NCI-H446 (cell line): ENCODE results near the gene ZNF592.
"Not testable (repeated sequence)": the region's sequence is repeated elsewhere in the genome, so short reads cannot be mapped to it uniquely, and the experiment has no call there.

ENCODE experiments used
- DNase-seq, 2 experiments: peaks; one replicate each; lab custom pipeline; 2025; lab: John Stamatoyannopoulos, UW

The ZNF592 gene

DNA sequence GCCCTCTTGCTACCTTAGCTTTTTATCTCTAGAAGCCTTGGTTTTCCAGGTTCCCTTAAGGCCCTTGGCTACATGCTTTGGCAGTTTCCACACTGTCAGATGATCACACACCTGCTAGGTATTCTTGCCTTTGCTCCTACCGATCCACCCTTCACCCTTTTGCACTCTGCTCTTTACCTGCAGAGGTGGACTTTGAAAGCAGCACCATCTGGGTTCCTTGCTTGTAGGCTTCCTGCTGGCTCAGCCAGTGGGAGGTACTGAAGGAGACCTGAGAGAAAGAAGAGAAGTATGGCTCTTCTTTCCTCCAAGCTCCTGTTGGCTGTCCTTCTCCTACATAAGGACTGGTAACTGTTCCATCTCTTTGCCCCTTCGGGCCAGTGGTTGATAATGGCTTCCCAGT is 7.3 kb upstream of the ZNF592 start:
- DNase-seq, result no peak

DNA sequence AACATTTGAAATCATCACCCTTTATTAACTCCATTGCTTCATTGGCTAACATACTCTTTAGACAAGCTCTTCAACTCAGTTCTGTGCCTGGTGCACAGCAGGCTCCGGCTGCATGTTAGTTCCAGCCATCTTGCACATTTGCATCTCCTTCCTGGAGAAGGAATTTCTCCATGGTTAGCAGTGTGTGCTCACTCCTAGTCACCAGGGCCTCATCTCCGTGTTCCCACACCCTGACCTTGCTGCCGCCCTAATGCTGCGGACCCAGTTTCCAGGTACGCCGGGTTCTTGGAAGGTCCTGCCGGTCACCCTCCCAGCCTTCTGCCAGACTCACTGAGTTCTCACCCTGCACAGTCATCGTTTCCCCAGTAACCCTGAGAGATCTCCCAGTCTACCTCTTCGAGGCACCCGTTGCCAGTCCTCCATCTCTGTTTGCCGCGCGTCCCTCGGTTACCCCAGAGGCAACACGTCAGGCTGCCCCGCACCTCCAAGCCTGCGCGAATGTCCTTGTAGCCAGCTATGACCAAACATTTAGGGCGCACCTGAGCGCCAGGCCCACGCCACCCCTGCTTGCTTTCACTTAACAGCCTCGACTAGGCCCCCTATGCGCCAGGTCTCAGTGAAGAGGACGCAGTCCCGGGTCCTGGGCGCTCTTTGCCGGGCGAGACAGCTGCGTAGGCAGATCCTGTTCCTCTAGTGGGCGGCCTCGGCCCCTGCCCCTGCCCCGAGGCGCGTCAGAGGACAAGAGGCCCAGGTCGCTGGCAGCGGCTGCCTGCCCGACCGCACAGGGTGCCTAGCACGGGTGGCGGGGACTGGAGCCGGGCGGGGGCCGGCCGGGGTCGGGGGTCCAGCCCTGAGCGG is 747 bp upstream of the ZNF592 start:
- peak in 1 of 2 experiments; percentile 6 for DNase-seq

DNA sequence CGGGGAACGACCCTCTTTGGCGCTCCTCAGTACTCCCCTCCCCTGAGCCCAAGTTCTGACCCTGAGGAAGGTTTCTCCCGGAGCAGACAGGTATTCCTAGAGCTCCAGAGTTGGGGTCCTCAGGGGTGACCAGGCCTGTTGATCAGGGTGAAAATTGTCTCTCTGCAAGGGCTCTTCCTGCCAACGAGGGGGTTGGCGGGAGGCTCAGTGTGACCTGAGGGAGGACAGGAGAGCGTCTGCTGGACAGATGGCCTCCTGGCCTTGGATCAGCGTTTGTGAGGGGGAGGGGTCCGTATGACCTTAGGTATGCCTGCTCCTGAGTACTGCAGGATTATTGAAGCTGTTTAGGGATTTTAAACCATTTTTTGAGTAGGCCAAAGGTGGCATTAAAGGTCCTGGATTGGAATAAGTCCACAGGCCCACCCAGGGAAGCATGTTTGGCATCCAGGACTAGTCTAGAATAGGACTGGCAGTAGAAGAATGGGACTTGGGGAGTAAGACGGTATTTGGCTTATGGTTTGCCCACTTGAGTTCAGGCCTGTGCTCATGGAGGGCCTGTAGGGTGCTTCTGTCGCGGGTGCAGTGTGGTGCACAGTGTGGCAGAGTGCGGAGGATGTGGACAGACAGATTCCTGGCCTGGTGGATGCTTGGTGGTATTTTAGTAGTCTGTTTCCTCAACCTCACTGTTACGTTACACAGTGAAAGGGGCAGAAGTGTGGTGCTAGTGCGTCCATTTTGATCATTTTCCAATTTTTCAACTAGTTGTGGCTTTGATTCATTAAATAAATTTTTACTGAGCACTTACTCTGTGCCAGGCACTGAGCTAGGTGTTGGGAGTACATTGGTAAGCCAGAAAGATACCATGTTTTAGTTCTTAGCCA is 959 bp downstream of the ZNF592 start:
- DNase-seq, result no peak

GRCh38 chr15:84750583-84751092 is 2.2 kb downstream of the ZNF592 start:
- DNase-seq, result no peak

- not testable (repeated sequence) for DNase-seq
Measured at GRCh38 chr15:84751721-84752120, 3.3 kb downstream of the ZNF592 start.

- DNase-seq, result no peak
Measured at GRCh38 chr15:84752195-84752594, 3.8 kb downstream of the ZNF592 start.

DNA sequence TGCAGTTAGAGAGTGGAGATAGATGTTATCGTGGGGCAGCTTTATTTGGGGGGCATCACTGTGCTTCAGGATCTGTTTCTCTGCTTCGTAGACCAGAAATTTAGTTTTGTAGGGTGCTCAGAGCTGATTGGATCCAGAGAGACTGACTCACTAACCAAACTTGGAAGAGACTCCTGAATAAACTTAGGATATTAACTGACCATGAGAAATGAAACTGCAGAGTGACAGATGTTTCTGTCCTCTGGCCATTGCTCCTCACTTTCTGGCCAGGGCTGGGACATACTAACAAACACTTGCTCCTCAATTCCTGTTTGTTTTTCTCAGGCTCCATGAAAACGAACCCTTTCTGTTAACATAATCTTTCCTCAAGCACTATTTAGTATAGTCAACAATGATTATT is 4.3 kb downstream of the ZNF592 start:
- no peak for DNase-seq

- not testable (repeated sequence) for DNase-seq
Measured at GRCh38 chr15:84754889-84755288, 6.5 kb downstream of the ZNF592 start.

- no peak for DNase-seq
Measured at GRCh38 chr15:84755736-84756527, 7.5 kb downstream of the ZNF592 start.

DNA sequence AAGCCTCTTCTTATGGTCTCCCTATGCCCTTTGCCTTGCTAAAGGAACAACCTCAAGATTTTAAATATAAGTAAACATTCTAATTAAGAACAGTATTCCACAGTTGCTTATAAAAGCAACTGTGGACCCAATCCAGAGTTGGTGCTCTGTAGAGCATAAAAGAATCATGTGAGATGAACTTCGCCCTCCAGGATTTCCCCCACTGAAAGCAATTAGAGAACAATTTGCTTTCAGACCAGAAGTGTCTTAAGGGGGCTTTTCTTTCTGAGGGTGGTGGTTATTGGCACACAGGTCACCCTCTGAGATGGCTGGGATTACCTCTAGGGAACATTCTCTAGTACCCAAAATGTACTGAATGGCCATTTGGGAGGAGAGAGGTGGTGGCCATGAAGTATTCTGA is 10.6 kb downstream of the ZNF592 start:
- no peak for DNase-seq

DNA sequence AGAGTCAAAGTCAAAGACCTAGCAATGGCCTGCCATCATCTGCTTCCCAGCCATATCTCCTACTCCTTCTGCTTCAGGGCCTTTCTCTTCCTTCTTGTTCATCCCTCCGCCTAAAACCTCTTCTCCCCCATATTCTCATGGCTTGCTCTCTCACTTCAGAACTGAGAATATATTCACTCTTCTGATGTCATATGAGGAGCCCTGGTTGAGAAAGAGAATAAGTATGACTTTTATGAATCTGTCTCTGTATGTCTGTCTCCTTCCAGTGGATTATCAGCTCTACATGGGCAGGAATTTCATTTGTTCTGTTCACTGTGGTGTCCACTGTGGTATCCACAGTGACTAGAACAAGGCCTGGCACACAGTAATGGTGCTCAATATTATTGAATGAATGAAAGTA is 11.8 kb downstream of the ZNF592 start:
- no peak for DNase-seq

DNA sequence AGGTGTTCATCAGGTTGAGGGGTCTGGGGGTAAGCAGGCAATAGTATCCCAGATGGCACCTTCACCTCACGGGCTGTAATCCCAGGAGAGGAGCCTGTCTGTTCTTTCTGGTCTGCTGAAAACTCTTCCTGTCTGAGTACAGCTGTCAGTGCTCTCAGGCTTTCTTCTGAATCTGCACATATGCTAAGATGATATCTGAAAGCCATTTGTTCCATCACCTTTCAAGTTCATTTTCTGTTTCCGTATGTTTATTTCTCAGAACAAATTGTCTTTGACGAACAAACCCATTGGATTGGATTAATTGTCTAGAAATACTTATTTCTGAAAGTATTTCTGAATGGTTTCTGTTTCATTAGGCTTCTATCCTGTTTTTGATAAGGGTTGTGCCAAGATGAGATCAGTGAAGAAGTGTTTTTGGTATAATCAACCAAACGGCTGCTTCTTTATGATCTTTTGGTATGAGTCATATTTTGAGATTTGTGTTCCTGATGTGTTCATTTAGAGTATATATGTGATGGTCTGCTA is 13.3 kb downstream of the ZNF592 start:
- DNase-seq, result no peak

DNA sequence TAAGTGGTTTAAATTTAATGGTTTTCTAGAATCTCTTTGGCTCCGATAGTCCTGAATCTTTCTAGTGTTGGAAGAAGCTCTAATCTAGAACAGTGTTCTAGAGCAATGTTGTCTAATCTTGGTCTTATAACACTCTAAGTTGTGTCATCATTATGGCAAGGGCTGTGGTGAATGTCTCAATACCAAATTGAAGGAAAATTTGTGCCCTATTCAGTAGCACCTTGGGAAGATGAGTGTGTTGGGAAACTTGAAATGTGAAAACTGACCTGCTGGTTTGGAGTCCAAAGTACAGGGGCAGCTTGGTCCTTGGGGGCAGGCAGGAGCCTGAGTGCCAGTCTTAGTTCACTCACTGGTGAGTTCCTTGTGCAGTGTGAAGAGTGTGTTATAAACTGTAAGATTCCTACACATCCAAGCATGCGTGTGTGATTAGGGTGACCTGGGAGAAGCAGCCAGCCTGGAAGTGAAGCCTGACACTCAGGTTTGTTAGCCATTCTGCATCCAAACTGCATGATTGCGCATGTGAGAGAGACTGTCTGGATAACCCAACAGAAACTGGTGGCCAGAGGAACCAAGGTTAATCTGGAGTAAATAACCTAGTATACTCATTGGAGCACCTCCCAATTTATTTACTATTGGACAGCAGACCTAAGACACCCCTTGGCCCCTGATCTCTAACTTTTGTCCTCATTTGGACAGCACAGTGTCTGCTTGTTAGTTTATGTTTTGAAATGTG is 14.6 kb downstream of the ZNF592 start:
- DNase-seq, result no peak

- DNase-seq, result no peak
Measured at GRCh38 chr15:84764585-84764984, 16.2 kb downstream of the ZNF592 start.

DNA sequence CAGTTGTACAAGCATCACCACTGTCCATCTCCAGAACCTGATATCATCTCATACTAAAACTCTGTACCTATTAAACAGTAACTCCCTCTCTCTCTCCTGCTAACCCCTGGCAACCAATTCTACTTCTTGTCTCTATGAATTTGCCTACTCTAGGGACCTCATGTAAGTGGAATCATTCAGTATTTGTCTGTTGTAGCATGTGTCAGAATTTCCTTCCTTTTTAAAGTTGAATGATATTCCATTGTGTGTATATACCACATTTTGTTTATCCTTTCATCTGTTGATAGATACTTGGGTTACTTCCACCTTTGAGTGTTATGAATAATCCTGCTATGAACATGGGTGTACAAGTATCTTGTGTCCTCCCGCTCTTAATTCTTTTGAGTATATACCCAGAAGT is 16.6 kb downstream of the ZNF592 start:
- DNase-seq, result no peak

GRCh38 chr15:84765675-84766074 is 17.3 kb downstream of the ZNF592 start:
- no peak for DNase-seq

- no peak for DNase-seq
Measured at GRCh38 chr15:84766461-84767035, 18.2 kb downstream of the ZNF592 start.

GRCh38 chr15:84772031-84772430 is 23.6 kb downstream of the ZNF592 start:
- no peak for DNase-seq

DNA sequence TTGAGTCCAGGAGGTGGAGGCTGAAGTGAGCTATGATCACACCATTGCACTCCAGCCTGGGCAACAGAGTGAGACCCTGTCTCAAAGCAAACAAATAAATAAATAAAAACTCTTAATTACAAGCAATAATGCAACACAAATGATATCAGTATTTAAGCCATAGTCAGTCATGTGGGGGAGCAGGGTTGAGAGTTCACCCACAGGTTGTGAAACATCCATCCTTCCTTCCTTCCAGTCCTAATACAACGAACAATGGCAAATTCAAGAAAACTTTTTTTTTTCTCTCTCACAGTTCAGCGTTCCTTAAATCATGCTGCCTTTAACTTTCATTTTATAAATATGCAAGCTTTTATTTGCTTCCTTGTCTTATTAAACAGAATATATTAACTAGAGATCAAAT is 24.1 kb downstream of the ZNF592 start:
- no peak for DNase-seq

DNA sequence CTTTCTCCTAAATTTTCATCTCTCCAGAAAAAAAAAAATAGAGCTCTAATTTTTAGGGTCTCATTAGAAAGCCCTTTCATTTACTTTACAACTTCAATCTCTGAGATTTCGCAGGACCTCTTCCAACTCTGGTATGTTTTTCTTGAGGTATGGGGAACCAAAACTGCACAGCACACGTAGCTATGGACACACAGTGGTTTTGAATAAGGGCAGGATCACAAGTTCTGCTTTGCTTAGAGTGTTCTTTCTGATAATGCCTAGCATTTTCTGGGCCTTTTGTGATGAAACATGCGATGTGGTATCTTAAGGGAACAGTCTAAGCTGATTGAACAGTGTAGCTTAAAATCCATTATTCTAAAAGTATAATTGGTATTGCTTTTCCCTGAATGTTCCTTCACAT is 25.3 kb downstream of the ZNF592 start:
- DNase-seq, result no peak
